Measurements from ENCODE around the gene ENAH. TPM values are rescaled to one million over a fixed set of nuclear protein-coding genes. Genes with fewer than 3 reads are reported as not detected.
"Not testable (repeated sequence)": the region's sequence is repeated elsewhere in the genome, so short reads cannot be mapped to it uniquely, and the experiment has no call there.

Gene ENAH
- total RNA-seq, 1 donor from 2014 or later: 258 TPM

DNA sequence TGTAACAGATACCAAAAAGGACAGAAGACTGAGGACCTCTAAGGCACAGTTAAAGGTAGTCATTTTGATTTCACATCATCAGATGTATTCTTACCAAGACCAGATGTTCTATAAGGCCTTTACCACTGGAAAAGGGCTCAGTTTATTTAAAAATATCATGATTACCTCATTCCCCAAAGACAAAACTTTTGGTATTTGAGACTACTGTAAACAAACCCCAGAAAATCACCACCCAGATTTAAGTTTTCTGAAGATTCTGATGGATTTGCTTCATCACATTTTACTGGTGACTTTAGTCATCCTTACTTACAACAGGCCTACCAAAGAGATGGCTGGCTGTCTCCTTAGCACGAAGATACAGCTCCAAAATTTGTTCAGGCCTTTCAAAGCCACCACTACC, 8.3 kb downstream of the ENAH start:
- no peak for DNase-seq (ENCODE audit: low spot score)

DNA sequence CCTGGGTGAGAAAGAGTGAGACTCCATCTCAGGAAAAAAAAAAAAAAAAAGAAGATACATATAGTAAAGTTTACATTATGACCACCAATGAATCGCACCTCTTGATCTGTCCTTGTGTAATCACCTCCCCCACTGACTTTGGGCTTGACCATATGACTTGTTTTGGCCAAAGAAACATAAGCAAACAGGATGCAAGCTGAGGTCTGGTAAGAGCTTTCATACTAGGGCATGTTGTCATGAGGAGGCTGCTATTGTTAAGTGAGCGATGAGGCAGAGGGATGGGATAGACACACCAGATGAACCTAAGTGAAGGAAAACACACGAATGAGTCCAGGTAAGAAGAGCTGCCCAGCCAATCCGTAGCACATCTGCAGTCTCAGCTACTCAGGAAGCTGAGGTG, 10.7 kb downstream of the ENAH start:
- no peak for DNase-seq (ENCODE audit: low spot score)

GRCh38 chr1:225638853-225639252, 14.1 kb downstream of the ENAH start:
- no peak for DNase-seq (ENCODE audit: low spot score)

DNA sequence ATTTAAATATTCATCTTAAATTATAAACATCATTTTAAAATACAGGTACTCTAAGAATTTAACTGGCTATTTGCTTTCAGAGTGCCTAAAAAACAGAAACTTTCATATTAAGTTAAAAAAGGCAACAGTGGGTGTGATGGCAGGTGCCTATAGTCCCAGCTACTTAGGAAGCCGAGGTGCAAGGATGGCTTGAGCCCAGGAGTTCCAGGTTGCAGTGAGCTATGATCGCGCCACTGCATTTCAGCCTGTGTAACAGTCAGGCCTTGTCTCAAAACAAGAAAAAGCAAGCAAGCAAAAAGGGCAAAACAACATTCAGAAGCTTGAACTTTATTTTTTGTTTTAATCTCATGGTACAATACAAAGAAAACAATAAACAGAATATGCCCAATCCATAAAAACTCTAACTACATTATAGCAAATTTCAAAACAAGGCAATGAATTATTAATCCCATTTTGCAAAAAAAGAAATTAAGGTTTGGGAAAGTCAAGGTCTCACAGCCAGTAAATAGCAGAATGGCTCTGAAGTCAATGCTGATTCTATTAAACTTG, 15.2 kb downstream of the ENAH start:
- DNase-seq (ENCODE audit: low spot score): no peak

DNA sequence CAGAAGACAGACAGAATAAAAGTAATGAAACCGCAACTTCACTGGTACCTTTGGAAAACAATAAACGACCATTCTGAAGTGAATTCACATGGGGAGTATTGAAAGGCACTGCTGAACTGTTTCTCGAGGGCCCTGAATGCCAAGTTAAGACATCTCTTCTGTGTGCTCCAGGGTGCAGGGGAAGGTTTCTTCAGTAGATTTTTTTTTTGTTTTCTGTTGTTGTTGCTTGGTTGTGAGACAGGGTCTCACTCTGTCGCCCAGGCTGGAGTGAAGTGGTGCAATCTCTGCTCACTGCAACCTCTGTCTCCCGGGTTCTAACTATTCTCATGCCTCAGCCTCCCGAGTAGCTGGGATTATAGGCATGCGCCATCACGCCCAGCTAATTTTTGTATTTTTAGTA, 15.9 kb downstream of the ENAH start:
- not testable (repeated sequence) for DNase-seq (ENCODE audit: low spot score)

- DNase-seq (ENCODE audit: low spot score): no peak
Measured at GRCh38 chr1:225635649-225636048, 17.3 kb downstream of the ENAH start.

DNA sequence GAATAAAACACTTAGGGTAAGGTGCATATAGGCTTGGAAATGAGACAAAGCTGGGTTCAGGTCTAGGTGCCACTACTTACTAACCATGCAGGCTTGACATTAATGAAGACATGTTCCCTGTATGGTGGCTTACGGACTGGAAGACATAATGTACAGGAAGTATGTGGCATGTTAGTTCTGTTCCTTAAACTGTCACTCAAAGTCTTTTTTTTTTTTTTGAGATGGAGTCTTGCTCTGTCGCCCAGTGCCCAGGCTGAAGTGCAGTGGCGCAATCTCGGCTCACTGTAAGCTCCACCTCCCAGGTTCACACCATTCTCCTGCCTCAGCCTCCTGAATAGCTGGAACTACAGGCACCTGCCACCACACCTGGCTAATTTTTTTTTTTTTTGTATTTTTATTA, 20.1 kb downstream of the ENAH start:
- not testable (repeated sequence) for DNase-seq (ENCODE audit: low spot score)

DNA sequence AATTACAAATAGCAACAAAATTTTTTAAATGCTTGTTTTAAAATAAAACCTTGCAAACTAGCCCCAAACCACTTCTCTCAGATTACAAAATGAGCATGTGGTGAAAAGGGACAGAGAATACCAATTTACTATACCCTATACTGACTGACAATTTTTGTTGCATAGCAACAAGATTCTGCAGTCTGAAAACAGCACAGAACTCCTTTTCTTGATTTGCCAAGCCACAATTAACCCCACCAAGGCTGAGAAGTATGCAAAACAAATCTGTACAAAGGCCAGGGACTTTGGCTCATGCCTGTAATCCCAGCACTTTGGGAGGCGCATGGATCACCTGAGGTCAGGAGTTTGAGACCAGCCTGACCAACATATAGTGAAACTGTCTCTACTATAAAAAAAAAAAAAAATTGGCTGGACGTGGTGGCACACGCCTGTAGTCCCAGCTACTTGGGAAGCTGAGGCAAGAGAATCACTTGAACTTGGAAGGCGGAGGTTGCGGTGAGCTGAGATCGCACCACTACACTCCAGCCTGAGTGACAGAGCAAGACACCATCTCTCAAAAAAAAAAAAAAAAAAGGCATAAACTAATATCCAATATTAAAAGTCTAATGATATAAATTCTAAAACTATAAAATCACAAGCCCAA, 21.8 kb downstream of the ENAH start:
- DNase-seq (ENCODE audit: low spot score): no peak

DNA sequence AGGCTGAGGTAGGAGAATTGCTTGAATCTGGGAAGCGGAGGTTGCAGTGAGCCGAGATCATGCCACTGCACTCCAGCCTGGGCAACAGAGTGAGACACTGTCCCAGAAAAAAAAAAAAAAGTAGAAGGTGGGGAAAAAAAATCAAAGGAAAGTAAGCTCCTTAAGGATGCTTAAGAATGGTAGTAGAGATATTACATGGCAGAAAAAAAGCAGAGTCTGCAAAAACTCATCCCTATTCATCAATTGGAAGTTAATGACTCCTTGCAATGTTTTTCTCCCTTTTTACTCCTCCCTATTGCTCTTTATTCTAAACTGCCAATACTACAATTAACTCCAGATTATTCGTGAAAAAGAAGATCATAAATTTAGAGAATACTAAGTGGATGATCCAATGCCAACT, 23.4 kb downstream of the ENAH start:
- no peak for DNase-seq (ENCODE audit: low spot score)

DNA sequence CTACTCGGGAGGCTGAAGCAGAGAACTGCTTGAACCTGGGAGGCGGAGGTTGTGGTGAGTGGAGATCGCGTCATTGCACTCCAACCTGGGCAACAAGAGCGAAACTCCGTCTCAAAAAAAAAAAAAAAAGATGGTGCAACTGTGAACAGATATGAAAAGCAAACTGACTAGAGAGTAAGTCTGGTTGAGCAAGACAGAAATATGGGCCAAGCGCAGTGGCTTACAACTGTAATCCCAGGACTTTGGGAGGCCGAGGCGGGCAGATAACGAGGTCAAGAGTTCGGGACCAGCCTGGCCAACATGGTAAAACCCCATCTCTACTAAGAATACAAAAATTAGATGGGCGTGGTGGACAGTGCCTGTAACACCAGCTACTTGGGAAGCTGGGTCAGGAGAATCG, 24.1 kb downstream of the ENAH start:
- not testable (repeated sequence) for DNase-seq (ENCODE audit: low spot score)

- DNase-seq (ENCODE audit: low spot score): no peak
Measured at GRCh38 chr1:225627304-225627947, 25.5 kb downstream of the ENAH start.

DNA sequence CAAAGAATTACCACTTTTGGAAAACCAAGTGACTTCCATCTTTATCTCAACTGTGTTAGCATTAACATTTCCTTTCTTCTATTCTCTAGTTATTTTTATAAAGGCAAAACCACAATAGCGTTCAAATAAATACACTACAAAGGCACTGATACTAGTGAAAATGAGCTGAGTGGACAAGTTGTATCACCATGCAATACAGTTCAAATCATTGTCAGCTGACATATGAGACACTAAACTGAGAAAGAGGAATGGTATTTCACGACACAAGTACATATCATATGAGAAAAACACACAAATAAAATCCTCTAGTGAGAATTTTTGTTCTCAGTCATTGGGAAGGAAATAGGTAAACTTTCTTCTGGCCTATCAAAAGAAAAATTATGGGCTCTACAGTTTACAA, 26.2 kb downstream of the ENAH start:
- no peak for DNase-seq (ENCODE audit: low spot score)

DNA sequence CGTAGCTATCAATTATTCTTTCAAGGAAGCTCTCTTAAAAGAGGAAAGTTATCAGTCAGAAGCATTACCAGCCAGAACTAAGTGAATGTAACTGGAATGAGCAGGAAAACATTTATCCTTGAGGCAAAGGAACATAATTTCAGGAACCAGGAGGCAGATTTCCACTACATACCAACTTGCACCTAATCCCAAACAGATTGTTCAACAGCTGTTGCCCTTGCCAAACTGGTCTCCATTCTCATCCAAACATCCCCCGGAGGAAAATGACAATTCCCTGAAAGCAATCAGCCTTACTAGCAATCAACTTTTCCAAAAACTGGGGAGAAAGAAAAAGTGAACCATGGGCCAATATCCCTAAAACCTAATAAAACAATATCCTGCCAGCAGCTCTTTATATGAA, 35.0 kb downstream of the ENAH start:
- DNase-seq (ENCODE audit: low spot score): no peak

DNA sequence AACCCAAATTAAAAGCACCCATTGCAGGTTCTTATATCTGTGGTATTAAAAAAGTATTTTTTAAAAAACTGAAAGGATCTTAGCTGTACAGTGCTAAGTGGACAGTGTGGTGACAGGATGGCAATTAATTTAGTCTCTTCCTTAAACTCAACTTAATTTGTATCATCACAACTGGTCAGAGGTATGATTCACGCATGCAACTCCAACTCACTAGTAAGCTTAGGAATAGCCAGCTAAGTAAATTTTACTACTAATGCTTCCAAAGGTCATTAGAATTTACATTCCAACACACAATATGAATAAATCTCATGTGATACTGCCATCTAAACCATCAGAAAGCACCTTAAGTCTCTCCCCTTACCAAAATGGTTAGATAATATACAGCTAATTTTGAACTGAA, 35.4 kb downstream of the ENAH start:
- no peak for DNase-seq (ENCODE audit: low spot score)

DNA sequence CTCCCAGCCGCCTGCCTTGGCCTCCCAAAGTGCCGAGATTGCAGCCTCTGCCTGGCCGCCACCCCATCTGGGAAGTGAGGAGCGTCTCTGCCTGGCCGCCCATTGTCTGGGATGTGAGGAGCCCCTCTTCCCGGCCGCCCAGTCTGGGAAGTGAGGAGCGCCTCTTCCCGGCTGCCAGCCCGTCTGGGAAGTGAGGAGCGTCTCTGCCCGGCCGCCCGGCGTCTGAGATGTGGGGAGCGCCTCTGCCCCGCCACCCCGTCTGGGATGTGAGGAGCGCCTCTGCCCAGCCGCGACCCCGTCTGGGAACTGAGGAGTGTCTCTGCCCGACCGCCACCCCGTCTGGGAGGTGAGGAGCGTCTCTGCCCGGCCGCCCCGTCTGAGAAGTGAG, 37.5 kb downstream of the ENAH start:
- DNase-seq (ENCODE audit: low spot score): not testable (repeated sequence)

DNA sequence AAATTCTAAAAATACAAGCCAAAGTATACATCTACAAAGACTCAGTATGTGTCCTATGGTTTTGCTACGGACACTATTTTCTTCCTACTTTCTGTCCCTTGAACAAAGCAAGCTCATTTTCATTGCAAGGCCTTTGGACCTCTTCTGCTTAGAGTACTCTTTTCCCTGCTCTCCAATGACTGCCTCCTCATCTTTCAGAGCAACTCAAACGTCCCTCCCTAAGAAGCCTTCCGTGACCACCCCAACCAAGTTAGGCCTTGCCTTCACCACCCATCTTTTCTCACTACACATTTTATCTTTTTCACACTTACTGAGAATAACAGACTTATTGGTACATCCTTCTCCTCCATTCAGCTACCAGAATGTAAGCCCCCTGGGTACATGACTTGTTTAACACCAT, 39.9 kb downstream of the ENAH start:
- no peak for DNase-seq (ENCODE audit: low spot score)

- DNase-seq (ENCODE audit: low spot score): no peak
Measured at GRCh38 chr1:225612287-225612686, 40.6 kb downstream of the ENAH start.

- DNase-seq (ENCODE audit: low spot score): no peak
Measured at GRCh38 chr1:225611537-225612223, 41.2 kb downstream of the ENAH start.

DNA sequence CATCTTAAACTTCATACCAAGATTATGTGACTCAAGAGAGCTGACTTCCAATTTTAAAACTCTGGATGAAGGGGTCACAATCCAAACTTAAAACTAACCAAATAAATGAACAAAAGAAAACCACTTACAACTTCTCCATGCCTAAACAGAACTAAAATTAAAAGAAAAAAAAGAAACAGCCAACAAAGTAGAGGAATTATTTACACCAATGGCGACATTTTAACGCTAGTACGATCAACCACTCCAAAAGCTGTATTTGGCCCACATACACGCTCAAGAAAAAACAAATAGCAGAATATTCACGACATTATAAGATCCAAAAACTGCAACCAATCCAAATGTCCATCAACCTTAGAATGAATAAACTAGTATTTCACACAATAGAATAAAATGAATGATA, 42.4 kb downstream of the ENAH start:
- DNase-seq (ENCODE audit: low spot score): no peak

- DNase-seq (ENCODE audit: low spot score): no peak
Measured at GRCh38 chr1:225608014-225608796, 44.7 kb downstream of the ENAH start.

DNA sequence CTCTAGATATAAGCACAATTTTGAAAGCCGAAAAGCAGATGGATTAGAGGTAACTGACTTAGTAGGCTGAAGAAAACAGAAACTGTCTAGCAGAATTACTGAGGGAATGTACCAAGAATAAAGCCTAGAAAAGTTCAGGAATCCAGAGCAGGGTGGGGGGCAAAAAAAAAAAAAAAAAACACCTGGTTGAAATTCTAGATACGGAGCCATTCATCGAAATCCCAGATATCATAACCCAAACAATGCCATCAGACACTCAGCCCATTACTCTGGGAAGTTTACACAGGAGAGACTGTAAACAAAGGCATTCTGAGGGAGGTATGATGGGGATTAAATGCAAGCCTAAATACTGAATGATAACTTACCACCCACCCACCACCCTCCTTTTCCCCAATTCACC, 45.6 kb downstream of the ENAH start:
- no peak for DNase-seq (ENCODE audit: low spot score)

Measured in mucosa of gallbladder (tissue), 1 donor.